ENCODE results near the gene SHISA6.

DNA sequence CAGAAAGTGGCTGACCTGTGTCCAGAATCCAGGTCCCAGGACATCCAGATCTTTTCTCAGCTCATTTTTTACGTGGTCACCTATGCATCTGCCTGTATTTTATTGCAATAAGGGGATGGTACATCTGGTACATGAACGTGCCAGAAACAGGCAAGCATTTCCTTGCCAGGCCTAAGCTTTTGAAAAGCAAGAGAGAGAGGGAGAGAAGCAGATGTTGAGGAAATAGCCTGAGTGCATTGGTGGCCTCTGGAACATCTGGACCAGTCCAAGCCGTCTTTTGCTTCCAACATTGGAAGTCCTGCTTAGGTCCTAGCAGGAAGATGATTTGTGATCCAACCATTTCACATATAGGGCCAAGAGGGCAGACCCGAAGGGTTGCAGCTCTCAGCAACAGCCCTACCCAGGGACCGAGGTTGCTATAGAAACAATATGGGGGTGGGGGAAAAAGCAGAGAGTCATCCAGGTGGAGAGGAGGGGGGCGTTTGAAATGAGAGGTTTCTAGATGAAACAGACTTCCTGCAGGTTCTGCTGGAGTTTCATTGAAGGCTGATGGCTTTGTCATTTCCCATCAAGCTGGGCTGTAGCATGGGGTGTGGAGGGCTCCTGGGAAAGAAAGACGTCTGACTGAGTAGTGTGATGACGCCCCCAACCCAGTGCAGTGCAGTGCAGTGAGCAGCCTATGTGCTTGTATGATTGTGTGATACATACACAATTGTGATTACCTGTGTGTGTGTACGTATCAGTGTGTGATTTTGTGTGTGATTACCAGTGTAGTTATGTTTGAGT is 61.6 kb downstream of the SHISA6 start:
- TF ChIP-seq, protein P1, sequence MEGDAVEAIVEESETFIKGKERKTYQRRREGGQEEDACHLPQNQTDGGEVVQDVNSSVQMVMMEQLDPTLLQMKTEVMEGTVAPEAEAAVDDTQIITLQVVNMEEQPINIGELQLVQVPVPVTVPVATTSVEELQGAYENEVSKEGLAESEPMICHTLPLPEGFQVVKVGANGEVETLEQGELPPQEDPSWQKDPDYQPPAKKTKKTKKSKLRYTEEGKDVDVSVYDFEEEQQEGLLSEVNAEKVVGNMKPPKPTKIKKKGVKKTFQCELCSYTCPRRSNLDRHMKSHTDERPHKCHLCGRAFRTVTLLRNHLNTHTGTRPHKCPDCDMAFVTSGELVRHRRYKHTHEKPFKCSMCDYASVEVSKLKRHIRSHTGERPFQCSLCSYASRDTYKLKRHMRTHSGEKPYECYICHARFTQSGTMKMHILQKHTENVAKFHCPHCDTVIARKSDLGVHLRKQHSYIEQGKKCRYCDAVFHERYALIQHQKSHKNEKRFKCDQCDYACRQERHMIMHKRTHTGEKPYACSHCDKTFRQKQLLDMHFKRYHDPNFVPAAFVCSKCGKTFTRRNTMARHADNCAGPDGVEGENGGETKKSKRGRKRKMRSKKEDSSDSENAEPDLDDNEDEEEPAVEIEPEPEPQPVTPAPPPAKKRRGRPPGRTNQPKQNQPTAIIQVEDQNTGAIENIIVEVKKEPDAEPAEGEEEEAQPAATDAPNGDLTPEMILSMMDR (IDR thresholded peaks at IDR 0.05), result no peak
- no peak for TF ChIP-seq POLR2A (IDR thresholded peaks at IDR 0.05)
